ENCODE results near the gene TCFL5.

- TF ChIP-seq CTCF (conservative IDR thresholded peaks at IDR 0.05; ENCODE audit: low read length): no peak
- TF ChIP-seq EZH2phosphoT487 (IDR thresholded peaks at IDR 0.05; ENCODE audit: borderline replicate concordance): no peak
Observed at GRCh38 chr20:62812181-62812906, 49.3 kb downstream of the TCFL5 start.
